Ishikawa (cell line): ENCODE results near the gene SEC14L3.

Experiments
- CEBPB ChIP-seq: IDR thresholded peaks from 2 replicates; pipeline ENCODE4 v1.6.1; 2012
- MAX ChIP-seq: IDR thresholded peaks from 2 replicates; pipeline ENCODE4 v1.6.1; 2012
- RAD21 ChIP-seq: IDR thresholded peaks from 2 replicates; pipeline ENCODE4 v1.6.1; 2012; ENCODE audit warnings: low read depth

GRCh38 chr22:30508216-30508615, 36.4 kb upstream of the SEC14L3 start:
- TF ChIP-seq RAD21 (no peak), CEBPB (no peak), MAX (no peak)
